ENCODE data around the gene C4A. TPM values are rescaled to one million over a fixed set of nuclear protein-coding genes. Genes with fewer than 3 reads are reported as not detected.
"Not testable (repeated sequence)": the region's sequence is repeated elsewhere in the genome, so short reads cannot be mapped to it uniquely, and the experiment has no call there.

Gene C4A
- total RNA-seq, 1 experiment from 2014 or later = 2.2 TPM

DNA sequence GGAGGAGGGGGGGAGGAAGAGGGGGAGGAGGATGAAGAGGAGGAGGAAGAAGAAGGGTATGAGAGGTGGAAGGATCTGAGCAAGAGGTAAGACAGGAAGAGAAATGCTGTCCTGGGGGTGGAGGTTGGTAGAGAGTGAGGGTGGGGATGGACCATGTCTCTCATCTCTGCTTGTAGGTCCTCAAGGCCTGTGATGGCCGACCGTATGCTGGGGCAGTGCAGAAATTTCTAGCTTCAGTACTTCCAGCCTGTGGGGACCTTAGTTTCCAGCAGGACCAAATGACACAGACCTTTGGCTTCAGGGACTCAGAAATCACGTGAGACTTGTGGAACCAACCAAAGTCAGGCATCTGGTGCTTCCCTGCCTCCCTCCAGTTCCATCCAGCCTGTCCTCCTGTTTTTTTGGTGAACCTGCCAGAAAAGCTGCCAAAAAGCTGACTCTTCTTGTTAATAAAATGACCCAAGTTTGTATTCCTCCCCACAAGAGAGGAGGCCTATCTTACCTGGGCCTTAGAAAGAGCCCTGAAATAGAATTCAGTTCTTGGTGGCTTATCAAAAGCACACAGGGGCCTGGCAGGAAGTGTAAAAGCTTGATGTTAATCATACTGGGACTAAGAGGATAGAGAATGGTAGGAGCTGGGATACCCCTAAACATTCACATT lies 2.5 kb upstream of the C4A start:
- no peak for DNase-seq
- no peak overlapping the region for H3K9ac ChIP-seq (ENCODE audit: low read length)
- no peaks in the 10 kb centered on the region for H3F3A ChIP-seq (ENCODE audit: low read length, unreplicated experiment)
- H3K27me3 ChIP-seq (ENCODE audit: low read length) = no peaks in the 10 kb centered on the region
- intact Hi-C loops (cut with micrococcal nuclease) = loop anchor here (10.0 kb wide), 1 partner anchor 105 kb away; no protein-coding TSS in a partner anchor
- H3K4me3 ChIP-seq (ENCODE audit: low read length) = no peak overlapping the region
- POLR2A ChIA-PET (ENCODE audit: unreplicated experiment) = no interaction called here
- no peak overlapping the region for H3K4me2 ChIP-seq (ENCODE audit: low read length)
- no peaks in the 10 kb centered on the region for H3K9me3 ChIP-seq (ENCODE audit: low read length)
- no peak overlapping the region for H3K27ac ChIP-seq (ENCODE audit: low read length)
- ATAC-seq = no peak
- no peaks in the 10 kb centered on the region for H3K36me3 ChIP-seq (ENCODE audit: low read depth, low read length)
- no peaks in the 10 kb centered on the region for H3K9me2 ChIP-seq (replicated peaks; ENCODE audit: low read length)
- BruUV-seq (replicated peaks) = no TSS peak
- CTCF ChIA-PET = no interaction called here
- H2AFZ ChIP-seq (ENCODE audit: low read length) = no peak overlapping the region
- H3K4me1 ChIP-seq (ENCODE audit: insufficient read depth, low read length) = no peaks in the 10 kb centered on the region
- H3K79me2 ChIP-seq (ENCODE audit: low read length) = peaks cover 2% of the 10 kb centered on the region; the same call in 1 of the 2 replicates
- no peaks in the 10 kb centered on the region for H4K20me1 ChIP-seq (ENCODE audit: low read length)
- TF ChIP-seq EZH2phosphoT487 (IDR thresholded peaks at IDR 0.05; ENCODE audit: borderline replicate concordance, low read length) = no peak
- TF ChIP-seq EZH2 (IDR thresholded peaks at IDR 0.05; ENCODE audit: low read length, unreplicated experiment) = no peak
- TF ChIP-seq, protein P1, sequence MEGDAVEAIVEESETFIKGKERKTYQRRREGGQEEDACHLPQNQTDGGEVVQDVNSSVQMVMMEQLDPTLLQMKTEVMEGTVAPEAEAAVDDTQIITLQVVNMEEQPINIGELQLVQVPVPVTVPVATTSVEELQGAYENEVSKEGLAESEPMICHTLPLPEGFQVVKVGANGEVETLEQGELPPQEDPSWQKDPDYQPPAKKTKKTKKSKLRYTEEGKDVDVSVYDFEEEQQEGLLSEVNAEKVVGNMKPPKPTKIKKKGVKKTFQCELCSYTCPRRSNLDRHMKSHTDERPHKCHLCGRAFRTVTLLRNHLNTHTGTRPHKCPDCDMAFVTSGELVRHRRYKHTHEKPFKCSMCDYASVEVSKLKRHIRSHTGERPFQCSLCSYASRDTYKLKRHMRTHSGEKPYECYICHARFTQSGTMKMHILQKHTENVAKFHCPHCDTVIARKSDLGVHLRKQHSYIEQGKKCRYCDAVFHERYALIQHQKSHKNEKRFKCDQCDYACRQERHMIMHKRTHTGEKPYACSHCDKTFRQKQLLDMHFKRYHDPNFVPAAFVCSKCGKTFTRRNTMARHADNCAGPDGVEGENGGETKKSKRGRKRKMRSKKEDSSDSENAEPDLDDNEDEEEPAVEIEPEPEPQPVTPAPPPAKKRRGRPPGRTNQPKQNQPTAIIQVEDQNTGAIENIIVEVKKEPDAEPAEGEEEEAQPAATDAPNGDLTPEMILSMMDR (conservative IDR thresholded peaks at IDR 0.05; ENCODE audit: low read depth, low read length) = no peak

DNA sequence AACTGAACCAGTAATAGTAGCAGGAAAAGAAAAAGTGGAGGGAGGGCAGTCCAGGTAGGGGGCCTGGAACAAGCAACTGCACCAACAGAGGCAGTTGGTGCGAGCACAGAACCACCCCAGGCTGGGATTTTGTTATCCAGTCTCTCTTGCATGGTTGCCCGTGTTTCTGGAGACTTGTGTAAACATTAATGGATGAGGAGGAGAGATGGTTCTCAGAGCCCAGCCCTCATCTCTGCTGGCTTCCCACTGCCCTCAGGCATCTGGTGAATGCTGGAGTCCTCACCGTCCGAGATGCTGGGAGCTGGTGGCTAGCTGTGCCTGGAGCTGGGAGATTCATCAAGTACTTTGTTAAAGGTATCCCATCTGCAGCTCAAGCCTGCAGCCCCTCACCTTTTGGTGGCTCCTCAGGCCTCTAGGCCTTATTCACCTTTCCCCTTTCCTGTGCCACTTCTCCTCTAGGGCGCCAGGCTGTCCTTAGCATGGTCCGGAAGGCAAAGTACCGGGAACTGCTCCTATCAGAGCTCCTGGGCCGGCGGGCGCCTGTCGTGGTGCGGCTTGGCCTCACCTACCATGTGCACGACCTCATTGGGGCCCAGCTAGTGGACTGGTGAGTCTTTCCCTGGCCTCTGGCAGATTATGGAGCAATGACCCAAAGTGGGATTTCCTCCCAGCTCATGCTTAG lies 1.5 kb upstream of the C4A start:
- DNase-seq; H2AFZ ChIP-seq (ENCODE audit: low read length); H3K9me3 ChIP-seq (ENCODE audit: low read length); BruUV-seq (replicated peaks); H3K27me3 ChIP-seq (ENCODE audit: low read length); H3F3A ChIP-seq (ENCODE audit: low read length, unreplicated experiment); intact Hi-C loops (cut with micrococcal nuclease); H3K9me2 ChIP-seq (replicated peaks; ENCODE audit: low read length); H3K4me3 ChIP-seq (ENCODE audit: low read length); H4K20me1 ChIP-seq (ENCODE audit: low read length); H3K9ac ChIP-seq (ENCODE audit: low read length); H3K4me1 ChIP-seq (ENCODE audit: insufficient read depth, low read length); H3K79me2 ChIP-seq (ENCODE audit: low read length); H3K27ac ChIP-seq (ENCODE audit: low read length); H3K4me2 ChIP-seq (ENCODE audit: low read length); H3K36me3 ChIP-seq (ENCODE audit: low read depth, low read length); ATAC-seq; CTCF ChIA-PET: not testable (repeated sequence)
- POLR2A ChIA-PET (ENCODE audit: unreplicated experiment) = interaction anchor here (0.6 kb wide), 1 partner anchor 91 kb away, joined by 6 read pairs; no protein-coding TSS in a partner anchor

DNA sequence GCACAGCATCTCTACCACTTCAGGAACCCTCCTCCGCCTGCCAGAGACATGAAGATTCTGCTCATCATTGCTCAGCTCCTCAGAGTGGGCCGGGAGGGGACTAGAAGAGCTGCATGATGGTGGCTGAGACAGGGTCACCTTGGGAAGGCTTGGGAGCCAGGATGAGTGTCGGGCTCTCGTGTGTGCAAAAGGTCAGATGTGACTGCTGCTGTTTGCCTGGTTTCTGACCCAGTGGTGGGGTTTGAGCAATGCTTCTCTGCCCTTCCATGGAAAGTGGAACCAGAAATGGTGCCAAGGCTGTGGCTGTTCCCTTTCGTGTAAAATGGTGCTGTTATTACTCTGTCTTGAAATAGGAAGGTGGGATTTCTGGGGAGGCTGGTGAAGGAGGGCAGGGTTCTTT lies 859 bp upstream of the C4A start:
- H3K4me2 ChIP-seq (ENCODE audit: low read length); H3F3A ChIP-seq (ENCODE audit: low read length, unreplicated experiment); H3K9me3 ChIP-seq (ENCODE audit: low read length); DNase-seq; intact Hi-C loops (cut with micrococcal nuclease); H3K79me2 ChIP-seq (ENCODE audit: low read length); H3K9ac ChIP-seq (ENCODE audit: low read length); H3K4me1 ChIP-seq (ENCODE audit: insufficient read depth, low read length); CTCF ChIA-PET; H2AFZ ChIP-seq (ENCODE audit: low read length); POLR2A ChIA-PET (ENCODE audit: unreplicated experiment); H3K36me3 ChIP-seq (ENCODE audit: low read depth, low read length); H4K20me1 ChIP-seq (ENCODE audit: low read length); ATAC-seq; H3K9me2 ChIP-seq (replicated peaks; ENCODE audit: low read length); BruUV-seq (replicated peaks); H3K4me3 ChIP-seq (ENCODE audit: low read length); H3K27ac ChIP-seq (ENCODE audit: low read length); H3K27me3 ChIP-seq (ENCODE audit: low read length): not testable (repeated sequence)

DNA sequence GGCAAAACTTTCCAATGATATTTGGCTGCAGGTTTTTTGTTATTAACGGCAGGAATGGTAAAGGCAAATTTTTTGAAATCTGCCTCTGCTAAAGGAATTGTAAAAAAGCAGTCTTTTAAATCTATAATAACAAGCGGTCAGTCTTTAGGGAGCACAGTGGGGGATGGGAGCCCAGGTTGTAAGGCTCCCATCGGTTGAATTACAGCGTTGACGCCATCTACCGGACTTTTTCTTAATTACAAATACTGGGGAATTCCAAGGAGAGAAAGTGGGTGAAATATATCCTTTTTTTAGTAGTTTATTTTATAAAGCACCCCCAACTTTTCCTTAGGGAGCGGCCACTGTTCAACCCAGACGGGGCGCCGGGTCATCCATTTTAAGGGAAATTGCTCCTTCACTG lies 7.5 kb downstream of the C4A start:
- H3K4me2 ChIP-seq (ENCODE audit: low read length); H3K27me3 ChIP-seq (ENCODE audit: low read length); H3K4me1 ChIP-seq (ENCODE audit: insufficient read depth, low read length); H3K27ac ChIP-seq (ENCODE audit: low read length); H4K20me1 ChIP-seq (ENCODE audit: low read length); CTCF ChIA-PET; BruUV-seq (replicated peaks); H3F3A ChIP-seq (ENCODE audit: low read length, unreplicated experiment); DNase-seq; H3K4me3 ChIP-seq (ENCODE audit: low read length); H3K79me2 ChIP-seq (ENCODE audit: low read length); POLR2A ChIA-PET (ENCODE audit: unreplicated experiment); H3K9ac ChIP-seq (ENCODE audit: low read length); H3K9me2 ChIP-seq (replicated peaks; ENCODE audit: low read length); ATAC-seq; H3K9me3 ChIP-seq (ENCODE audit: low read length); intact Hi-C loops (cut with micrococcal nuclease); H3K36me3 ChIP-seq (ENCODE audit: low read depth, low read length); H2AFZ ChIP-seq (ENCODE audit: low read length): not testable (repeated sequence)

DNA sequence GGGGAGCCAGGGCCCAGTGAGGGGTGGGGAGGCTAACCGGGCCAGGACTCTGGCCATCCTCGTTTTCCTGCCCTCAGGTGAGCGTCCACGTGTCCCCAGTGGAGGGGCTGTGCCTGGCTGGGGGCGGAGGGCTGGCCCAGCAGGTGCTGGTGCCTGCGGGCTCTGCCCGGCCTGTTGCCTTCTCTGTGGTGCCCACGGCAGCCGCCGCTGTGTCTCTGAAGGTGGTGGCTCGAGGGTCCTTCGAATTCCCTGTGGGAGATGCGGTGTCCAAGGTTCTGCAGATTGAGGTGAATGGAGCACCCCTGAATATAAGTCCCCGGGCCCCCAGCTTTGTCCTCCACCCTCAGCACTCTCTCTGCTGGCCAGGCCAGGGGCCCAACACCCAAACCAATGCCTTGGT lies 12.6 kb downstream of the C4A start:
- H3K79me2 ChIP-seq (ENCODE audit: low read length); H3K4me3 ChIP-seq (ENCODE audit: low read length); H3K27me3 ChIP-seq (ENCODE audit: low read length); H3K36me3 ChIP-seq (ENCODE audit: low read depth, low read length); H2AFZ ChIP-seq (ENCODE audit: low read length); DNase-seq; H3K4me2 ChIP-seq (ENCODE audit: low read length); H3K9ac ChIP-seq (ENCODE audit: low read length); H3K4me1 ChIP-seq (ENCODE audit: insufficient read depth, low read length); POLR2A ChIA-PET (ENCODE audit: unreplicated experiment); CTCF ChIA-PET; H3F3A ChIP-seq (ENCODE audit: low read length, unreplicated experiment); H3K9me3 ChIP-seq (ENCODE audit: low read length); H3K9me2 ChIP-seq (replicated peaks; ENCODE audit: low read length); H4K20me1 ChIP-seq (ENCODE audit: low read length); BruUV-seq (replicated peaks); ATAC-seq; intact Hi-C loops (cut with micrococcal nuclease); H3K27ac ChIP-seq (ENCODE audit: low read length): not testable (repeated sequence)

DNA sequence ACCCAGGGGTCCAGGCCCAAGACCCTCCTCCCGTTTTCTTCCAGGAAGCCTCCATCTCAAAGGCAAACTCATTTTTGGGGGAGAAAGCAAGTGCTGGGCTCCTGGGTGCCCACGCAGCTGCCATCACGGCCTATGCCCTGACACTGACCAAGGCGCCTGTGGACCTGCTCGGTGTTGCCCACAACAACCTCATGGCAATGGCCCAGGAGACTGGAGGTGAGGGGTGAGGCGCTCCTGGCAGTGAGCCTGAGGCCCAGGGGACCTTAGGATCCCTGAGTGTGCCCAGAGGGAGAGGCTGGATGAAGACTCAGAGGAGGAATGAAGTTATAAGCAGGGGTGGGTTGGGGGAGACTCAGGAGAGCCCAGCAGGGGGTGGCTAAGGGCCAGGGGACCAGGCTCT lies 14.5 kb downstream of the C4A start:
- H3K27ac ChIP-seq (ENCODE audit: low read length); H3K27me3 ChIP-seq (ENCODE audit: low read length); POLR2A ChIA-PET (ENCODE audit: unreplicated experiment); H4K20me1 ChIP-seq (ENCODE audit: low read length); H3K36me3 ChIP-seq (ENCODE audit: low read depth, low read length); H3K4me3 ChIP-seq (ENCODE audit: low read length); H3K79me2 ChIP-seq (ENCODE audit: low read length); H3K9me2 ChIP-seq (replicated peaks; ENCODE audit: low read length); H3F3A ChIP-seq (ENCODE audit: low read length, unreplicated experiment); intact Hi-C loops (cut with micrococcal nuclease); BruUV-seq (replicated peaks); H3K4me2 ChIP-seq (ENCODE audit: low read length); H3K9ac ChIP-seq (ENCODE audit: low read length); CTCF ChIA-PET; DNase-seq; H2AFZ ChIP-seq (ENCODE audit: low read length); H3K9me3 ChIP-seq (ENCODE audit: low read length); ATAC-seq; H3K4me1 ChIP-seq (ENCODE audit: insufficient read depth, low read length): not testable (repeated sequence)
